Endothelial cell of umbilical vein (primary cell): ENCODE measurements around the gene CYREN. TPM values are rescaled to one million over a fixed set of nuclear protein-coding genes. Genes with fewer than 3 reads are reported as not detected.

Experiments used
- BruUV-seq: library from RNA; stranded (reverse); fragments of 400-500 nt; replicated peaks from 2 replicates; lab custom pipeline; 2021; lab: Mats Ljungman, UMichigan
- CTCF ChIA-PET: fragments of 300-600, 350-600 bp; sonication (Branson Sonifier 250); formaldehyde crosslinking; loops from one replicate; lab custom pipeline; 2021; ENCODE audit warnings: antibody characterized with exemption, inconsistent platforms; lab: Charles Lee
- POLR2A ChIA-PET: fragments of 300-600, 350-600 bp; sonication (Branson Sonifier 250); formaldehyde crosslinking; loops from one replicate; lab custom pipeline; 2021; ENCODE audit warnings: antibody characterized with exemption, inconsistent platforms; lab: Charles Lee
- DNase-seq: peaks from one replicate; pipeline ENCODE4 v3.0.0-alpha.2; 2011; ENCODE audit warnings: low read depth, low spot score
- FAIRE-seq: peaks from 2 replicates; lab custom pipeline; 2011; peaks lifted over from hg19 to GRCh38; lab: Jason Lieb, UNC
- H2AFZ ChIP-seq: 2 replicates; pipeline ENCODE4 v1.6.0; 2012; ENCODE audit warnings: low read depth, low read length, control low read depth, inconsistent platforms
- H3K27ac ChIP-seq: 2 replicates; pipeline ENCODE4 v1.5.1; 2011; ENCODE audit warnings: low read depth, mild to moderate bottlenecking, control low read depth, low read length, moderate library complexity; ENCODE audit not compliant: insufficient read depth
- H3K27me3 ChIP-seq, 2 experiments: 2 replicates each; pipeline versions ENCODE4 v1.6.0 to v1.6.1; 2011; ENCODE audit warnings: low read length in 2 of 2, mixed read lengths in 1 of 2; ENCODE audit not compliant: control insufficient read depth in 2 of 2, insufficient read depth in 2 of 2
- H3K36me3 ChIP-seq, 2 experiments: 2 replicates in 1 of 2; 3 replicates in 1 of 2; pipeline ENCODE4 v1.5.1; 2011; ENCODE audit warnings: low read length in 2 of 2, mild to moderate bottlenecking in 1 of 2, moderate library complexity in 1 of 2; ENCODE audit not compliant: control insufficient read depth in 2 of 2, insufficient read depth in 2 of 2; ENCODE audit errors: extremely low read depth in 1 of 2
- H3K4me1 ChIP-seq: 3 replicates; pipeline ENCODE4 v1.5.1; 2011; ENCODE audit warnings: mild to moderate bottlenecking, low read length; ENCODE audit not compliant: control insufficient read depth, insufficient read depth; ENCODE audit errors: extremely low read depth
- H3K4me2 ChIP-seq: 2 replicates; pipeline ENCODE4 v1.6.1; 2011; ENCODE audit warnings: low read length, control low read depth, mixed read lengths; ENCODE audit not compliant: insufficient read depth
- H3K4me3 ChIP-seq, 3 experiments: fragments of 200-600 bp in 1 of 3; sonication (generic), shearing (Covaris generic) in 1 of 3; replicated peaks in 1 of 3; 2 replicates each; pipeline ENCODE4 v1.5.1; 2011 to 2016; ENCODE audit warnings: control low read depth in 3 of 3, low read length in 3 of 3, mild to moderate bottlenecking in 2 of 3, inconsistent platforms in 1 of 3, low read depth in 1 of 3, moderate library complexity in 1 of 3; ENCODE audit not compliant: insufficient read depth in 1 of 3
- H3K79me2 ChIP-seq: 2 replicates; pipeline ENCODE4 v1.6.0; 2012; ENCODE audit warnings: low read length, inconsistent platforms; ENCODE audit not compliant: control insufficient read depth, insufficient read depth
- H3K9ac ChIP-seq: replicated peaks from 2 replicates; pipeline ENCODE3; 2011; ENCODE audit warnings: low read length, control low read depth; ENCODE audit not compliant: insufficient read depth; ENCODE audit errors: extremely low read depth
- H3K9me1 ChIP-seq: replicated peaks from 3 replicates; pipeline ENCODE4 v1.6.0; 2011; ENCODE audit warnings: mild to moderate bottlenecking, low read length; ENCODE audit not compliant: control insufficient read depth, insufficient read depth; ENCODE audit errors: extremely low read depth
- H3K9me3 ChIP-seq: replicated peaks from 2 replicates; pipeline ENCODE4 v1.5.1; 2012; ENCODE audit warnings: low read length, inconsistent platforms; ENCODE audit not compliant: control insufficient read depth, insufficient read depth
- H4K20me1 ChIP-seq: replicated peaks from 2 replicates; pipeline ENCODE3; 2011; ENCODE audit warnings: mild to moderate bottlenecking, low read length; ENCODE audit not compliant: control insufficient read depth, insufficient read depth; ENCODE audit errors: extremely low read depth
- EZH2 ChIP-seq: IDR thresholded peaks from 2 replicates; pipeline ENCODE4 v1.6.1; 2012; ENCODE audit warnings: borderline replicate concordance, low read depth, mild to moderate bottlenecking, moderate library complexity, low read length, inconsistent platforms; ENCODE audit not compliant: severe bottlenecking
- FOS ChIP-seq: IDR thresholded peaks from 2 replicates; pipeline ENCODE4 v1.6.1; 2011; ENCODE audit warnings: mild to moderate bottlenecking, low read length, moderate library complexity, borderline replicate concordance; ENCODE audit not compliant: insufficient read depth
- GATA2 ChIP-seq: IDR thresholded peaks from 2 replicates; pipeline ENCODE4 v1.7.0; 2011; ENCODE audit warnings: low read depth, mild to moderate bottlenecking, moderate library complexity, mixed read lengths, low read length; ENCODE audit not compliant: insufficient read length, insufficient read depth
- JUN ChIP-seq: IDR thresholded peaks from 2 replicates; pipeline ENCODE4 v1.6.1; 2011; ENCODE audit warnings: borderline replicate concordance, low read depth; ENCODE audit not compliant: insufficient read length, insufficient read depth
- MYC ChIP-seq: IDR thresholded peaks from one replicate; pipeline ENCODE4 v1.6.1; 2011; ENCODE audit warnings: mild to moderate bottlenecking, low read depth, low read length
- POLR2A ChIP-seq: IDR thresholded peaks from 2 replicates; pipeline ENCODE4 v1.6.1; 2012; ENCODE audit warnings: low read depth, mild to moderate bottlenecking, control low read depth, low read length
- POLR2AphosphoS5 ChIP-seq: IDR thresholded peaks from 2 replicates; pipeline ENCODE4 v1.6.1; 2012; ENCODE audit warnings: low read depth, mild to moderate bottlenecking, control low read depth, low read length, moderate library complexity; ENCODE audit not compliant: insufficient read depth
- dilution Hi-C: fragments of 300-500 bp; cut with MboI; formaldehyde crosslinking; loops from one replicate; pipeline ENCODE4 v1.15.0; 2019; ENCODE audit warnings: low sequenced_read_pairs; ENCODE audit not compliant: extremely low pct_ligation_motif_present
- intact Hi-C: fragments of 100-400 bp; cut with micrococcal nuclease; formaldehyde crosslinking; loops from one replicate; pipeline ENCODE4 v1.10.0; 2022
- polyA plus RNA-seq, 4 experiments: library from polyadenylated mRNA; depleted of rRNA in 3 of 4; stranded (reverse) in 3 of 4; unstranded in 1 of 4; fragments of >200 nt; gene quantifications; 2 replicates each; pipeline versions ENCODE4 v1.2.1 to v1.2.3, GENCODE V29; 2011 to 2012; ENCODE audit warnings: missing spikeins in 1 of 4
- total RNA-seq: library from RNA; stranded (reverse); gene quantifications from 2 replicates; pipeline ENCODE4 v1.2.3, GENCODE V29; 2021
- TF ChIP-seq, protein P1 (sequence below), 2 donors: IDR thresholded peaks; 1 replicate in 1 of 2; 2 replicates in 1 of 2; pipeline ENCODE4 v1.5.1; 2011; ENCODE audit warnings: low read length in 2 of 2, mild to moderate bottlenecking in 2 of 2, moderate library complexity in 2 of 2, control low read depth in 1 of 2, inconsistent platforms in 1 of 2, low read depth in 1 of 2; ENCODE audit not compliant: insufficient read depth in 1 of 2; ENCODE audit errors: extremely low read depth in 1 of 2
- TF ChIP-seq, protein P2 (sequence below): IDR thresholded peaks from 2 replicates; pipeline ENCODE4 v1.6.1; 2011; ENCODE audit not compliant: insufficient read depth, insufficient read length

Gene CYREN
- total and polyA plus RNA-seq, 2 donors (not counting 3 experiments of a cell fraction or from before 2014, with no cell fraction given): 19.1 to 30.8 TPM

DNA sequence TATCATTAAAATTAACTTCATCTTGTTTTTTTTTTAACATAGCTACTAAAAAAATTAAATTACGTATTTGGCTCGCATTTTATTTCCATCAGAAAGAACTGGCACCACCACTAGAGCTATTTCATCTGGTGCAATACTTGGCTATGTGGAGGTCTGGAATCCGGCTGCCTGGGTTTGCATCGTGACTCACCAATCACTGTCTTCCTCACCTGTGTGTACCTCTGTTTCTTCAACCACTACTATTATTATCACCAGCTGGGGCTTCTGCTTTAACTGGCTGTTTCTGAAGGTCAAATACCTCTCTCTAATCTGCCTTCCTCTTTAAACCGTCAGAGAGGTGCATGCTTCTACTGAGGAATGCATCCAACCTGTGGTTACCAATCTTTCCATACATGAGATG is 34.4 kb upstream of the CYREN start:
- dilution Hi-C loops: no loop called here

DNA sequence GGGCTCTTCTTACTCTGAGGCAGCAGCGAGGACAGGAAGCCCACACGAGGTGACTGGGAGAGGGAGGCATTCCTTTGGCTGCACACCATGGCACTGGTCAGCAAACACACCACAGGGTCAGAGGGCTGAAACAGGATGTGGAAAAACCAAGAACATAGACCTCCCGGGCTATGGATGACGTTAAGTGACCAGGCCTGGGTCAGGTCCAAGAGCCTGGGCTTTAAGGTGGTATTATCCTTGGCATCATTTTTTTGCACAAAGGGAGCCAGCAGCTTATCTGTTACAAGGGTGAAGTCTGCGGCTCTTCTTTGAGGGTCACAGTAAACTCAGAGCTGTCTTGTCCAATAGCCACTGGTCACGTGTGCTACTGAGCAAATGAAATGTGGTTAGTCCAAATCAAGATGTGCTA is 33.8 kb upstream of the CYREN start:
- DNase-seq: peak; percentile 22
- dilution Hi-C loops: no loop called here
- FAIRE-seq: no peak

More for the DNA sequence above, 34.4 kb upstream of the CYREN start:
- Histone ChIP-seq H4K20me1 (no peaks in the 10 kb centered on the region), H3K9me1 (no peaks in the 10 kb centered on the region), H3K36me3 (no peaks in the 10 kb centered on the region), H3K9ac (no peak overlapping the region), H3K27me3 (no peaks in the 10 kb centered on the region), H3K4me1 (no peaks in the 10 kb centered on the region), H3K9me3 (no peaks in the 10 kb centered on the region), H2AFZ (no peak overlapping the region), H3K4me2 (no peak overlapping the region), H3K79me2 (no peaks in the 10 kb centered on the region), H3K27ac (no peak overlapping the region), H3K4me3 (no peak overlapping the region)
- TF ChIP-seq MYC: no peak
- FAIRE-seq (no peak), DNase-seq (no peak)
- CTCF ChIA-PET: interaction anchor here (1.0 to 1.3 kb wide), 2 partner anchors 218 to 480 kb away, joined by 3 to 5 read pairs; partner anchors contain the start of gene AGBL3
- BruUV-seq: no TSS peak
- intact Hi-C loops: no loop called here
- POLR2A ChIA-PET: no interaction called here

More for the DNA sequence above, 33.8 kb upstream of the CYREN start:
- TF ChIP-seq MYC (no peak), POLR2AphosphoS5 (no peak), JUN (no peak), GATA2 (no peak), FOS (no peak), EZH2 (no peak), POLR2A (no peak)
- TF ChIP-seq, protein P1, sequence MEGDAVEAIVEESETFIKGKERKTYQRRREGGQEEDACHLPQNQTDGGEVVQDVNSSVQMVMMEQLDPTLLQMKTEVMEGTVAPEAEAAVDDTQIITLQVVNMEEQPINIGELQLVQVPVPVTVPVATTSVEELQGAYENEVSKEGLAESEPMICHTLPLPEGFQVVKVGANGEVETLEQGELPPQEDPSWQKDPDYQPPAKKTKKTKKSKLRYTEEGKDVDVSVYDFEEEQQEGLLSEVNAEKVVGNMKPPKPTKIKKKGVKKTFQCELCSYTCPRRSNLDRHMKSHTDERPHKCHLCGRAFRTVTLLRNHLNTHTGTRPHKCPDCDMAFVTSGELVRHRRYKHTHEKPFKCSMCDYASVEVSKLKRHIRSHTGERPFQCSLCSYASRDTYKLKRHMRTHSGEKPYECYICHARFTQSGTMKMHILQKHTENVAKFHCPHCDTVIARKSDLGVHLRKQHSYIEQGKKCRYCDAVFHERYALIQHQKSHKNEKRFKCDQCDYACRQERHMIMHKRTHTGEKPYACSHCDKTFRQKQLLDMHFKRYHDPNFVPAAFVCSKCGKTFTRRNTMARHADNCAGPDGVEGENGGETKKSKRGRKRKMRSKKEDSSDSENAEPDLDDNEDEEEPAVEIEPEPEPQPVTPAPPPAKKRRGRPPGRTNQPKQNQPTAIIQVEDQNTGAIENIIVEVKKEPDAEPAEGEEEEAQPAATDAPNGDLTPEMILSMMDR (IDR thresholded peaks at IDR 0.05; ENCODE audit: extremely low read depth in 1 of 2, insufficient read depth in 1 of 2, low read depth in 1 of 2, low read length in 2 of 2): no peak
- TF ChIP-seq, protein P2, sequence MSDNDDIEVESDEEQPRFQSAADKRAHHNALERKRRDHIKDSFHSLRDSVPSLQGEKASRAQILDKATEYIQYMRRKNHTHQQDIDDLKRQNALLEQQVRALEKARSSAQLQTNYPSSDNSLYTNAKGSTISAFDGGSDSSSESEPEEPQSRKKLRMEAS: no peak
- H3K4me2 ChIP-seq: no peak overlapping the region
- H3K27ac ChIP-seq: no peak overlapping the region
- no peak overlapping the region for H2AFZ ChIP-seq
- intact Hi-C loops: no loop called here
- H3K79me2 ChIP-seq: no peaks in the 10 kb centered on the region
- H3K9me3 ChIP-seq: no peaks in the 10 kb centered on the region
- no peaks in the 10 kb centered on the region for H3K27me3 ChIP-seq
- POLR2A ChIA-PET: no interaction called here
- H3K9me1 ChIP-seq: no peaks in the 10 kb centered on the region
- no TSS peak for BruUV-seq
- CTCF ChIA-PET: interaction anchor here (1.0 to 1.3 kb wide), 2 partner anchors 218 to 480 kb away, joined by 3 to 5 read pairs; partner anchors contain the start of gene AGBL3
- H3K9ac ChIP-seq: no peak overlapping the region
- no peaks in the 10 kb centered on the region for H4K20me1 ChIP-seq
- no peaks in the 10 kb centered on the region for H3K4me1 ChIP-seq
- H3K4me3 ChIP-seq: no peak overlapping the region
- H3K36me3 ChIP-seq: peaks cover 0 to 2% of the 10 kb centered on the region in 2 experiments
